BJ (cell line): Measurements from ENCODE around the gene ZNF366. TPM values are rescaled to one million over a fixed set of nuclear protein-coding genes. Genes with fewer than 3 reads are reported as not detected.

Source experiments
- CTCF ChIA-PET: fragments of 350-600 bp; formaldehyde crosslinking; extraction: SDS; loops from one replicate; lab custom pipeline; 2021; ENCODE audit warnings: antibody characterized with exemption, inconsistent platforms; lab: Yijun Ruan, JAX
- POLR2A ChIA-PET: fragments of 300-600 bp; sonication (Branson Sonifier 250); formaldehyde crosslinking; extraction: SDS; loops from one replicate; lab custom pipeline; 2021; ENCODE audit warnings: antibody characterized with exemption; lab: Charles Lee
- DNase-seq: peaks from one replicate; pipeline ENCODE4 v3.0.0-alpha.2; 2011; ENCODE audit warnings: low read depth
- H3K27me3 ChIP-seq: 2 replicates; pipeline ENCODE4 v1.6.0; 2011; ENCODE audit warnings: low read length; ENCODE audit not compliant: control insufficient read depth, insufficient read depth
- H3K36me3 ChIP-seq: 2 replicates; pipeline ENCODE4 v1.5.1; 2011; ENCODE audit warnings: low read length; ENCODE audit not compliant: control insufficient read depth, insufficient read depth
- H3K4me3 ChIP-seq: 2 replicates; pipeline ENCODE4 v1.5.1; 2011; ENCODE audit warnings: low read depth, mild to moderate bottlenecking, control low read depth, low read length
- polyA plus RNA-seq: library from polyadenylated mRNA; depleted of rRNA; stranded (reverse); fragments of >200 nt; gene quantifications from 2 replicates; pipeline ENCODE4 v1.2.3, GENCODE V29; 2011
- TF ChIP-seq, protein P1 (sequence below): IDR thresholded peaks from 2 replicates; pipeline ENCODE4 v1.5.1; 2011; ENCODE audit warnings: low read depth, mild to moderate bottlenecking, control low read depth, inconsistent platforms, low read length, moderate library complexity; ENCODE audit not compliant: insufficient read depth

The ZNF366 gene
- polyA plus RNA-seq, 1 experiment = not detected

DNA sequence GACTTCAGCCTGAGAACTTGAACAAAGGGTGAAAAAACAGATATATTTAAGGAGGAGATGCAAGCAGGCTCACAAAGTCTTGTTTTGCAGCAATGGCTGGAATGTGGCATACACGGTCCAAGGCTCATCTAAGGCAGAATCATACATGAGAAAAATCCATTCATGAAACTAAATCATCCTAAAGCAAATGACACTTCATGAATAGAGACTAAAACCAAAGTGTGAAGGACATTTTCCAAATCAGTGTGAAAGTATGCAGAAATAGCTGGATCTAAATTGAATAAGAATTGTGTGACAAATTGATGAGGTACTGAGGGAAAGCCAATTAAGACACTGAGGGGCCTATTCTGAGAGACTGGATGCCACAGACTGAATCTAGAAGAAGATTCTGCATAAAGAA, 27.3 kb downstream of the ZNF366 start:
- TF ChIP-seq, protein P1, sequence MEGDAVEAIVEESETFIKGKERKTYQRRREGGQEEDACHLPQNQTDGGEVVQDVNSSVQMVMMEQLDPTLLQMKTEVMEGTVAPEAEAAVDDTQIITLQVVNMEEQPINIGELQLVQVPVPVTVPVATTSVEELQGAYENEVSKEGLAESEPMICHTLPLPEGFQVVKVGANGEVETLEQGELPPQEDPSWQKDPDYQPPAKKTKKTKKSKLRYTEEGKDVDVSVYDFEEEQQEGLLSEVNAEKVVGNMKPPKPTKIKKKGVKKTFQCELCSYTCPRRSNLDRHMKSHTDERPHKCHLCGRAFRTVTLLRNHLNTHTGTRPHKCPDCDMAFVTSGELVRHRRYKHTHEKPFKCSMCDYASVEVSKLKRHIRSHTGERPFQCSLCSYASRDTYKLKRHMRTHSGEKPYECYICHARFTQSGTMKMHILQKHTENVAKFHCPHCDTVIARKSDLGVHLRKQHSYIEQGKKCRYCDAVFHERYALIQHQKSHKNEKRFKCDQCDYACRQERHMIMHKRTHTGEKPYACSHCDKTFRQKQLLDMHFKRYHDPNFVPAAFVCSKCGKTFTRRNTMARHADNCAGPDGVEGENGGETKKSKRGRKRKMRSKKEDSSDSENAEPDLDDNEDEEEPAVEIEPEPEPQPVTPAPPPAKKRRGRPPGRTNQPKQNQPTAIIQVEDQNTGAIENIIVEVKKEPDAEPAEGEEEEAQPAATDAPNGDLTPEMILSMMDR = no peak
- DNase-seq = no peak
- Histone ChIP-seq H3K4me3 (no peak overlapping the region), H3K27me3 (no peaks in the 10 kb centered on the region), H3K36me3 (no peaks in the 10 kb centered on the region)
- POLR2A ChIA-PET = no interaction called here
- CTCF ChIA-PET = no interaction called here

DNA sequence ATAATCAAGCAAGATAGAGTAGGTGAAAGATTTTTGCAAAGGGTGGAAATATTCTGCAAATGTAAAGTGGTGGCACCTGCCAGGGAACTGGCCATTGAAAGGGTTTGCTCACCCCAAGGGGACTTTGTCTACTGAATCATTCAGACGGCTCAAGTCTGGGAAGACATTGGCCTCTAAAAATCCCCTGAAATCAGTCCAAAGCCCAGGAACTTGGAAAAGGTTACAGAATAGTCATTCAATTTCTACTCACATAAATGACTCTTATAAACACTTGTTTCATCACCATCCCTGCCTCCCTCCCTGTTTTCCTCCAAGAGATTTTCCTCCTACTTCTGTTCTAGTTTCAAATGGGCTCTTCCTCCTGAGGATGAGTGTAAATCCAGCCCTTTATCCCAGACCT, 28.5 kb downstream of the ZNF366 start:
- DNase-seq = no peak
- ChIA-PET CTCF (interaction anchor here (1.4 to 2.3 kb wide), 2 partner anchors 16 to 30 kb away, joined by 4 to 6 read pairs; no protein-coding TSS in a partner anchor), POLR2A (no interaction called here)
- TF ChIP-seq, protein P1 = no peak
- Histone ChIP-seq H3K4me3 (no peak overlapping the region), H3K36me3 (no peaks in the 10 kb centered on the region), H3K27me3 (no peaks in the 10 kb centered on the region)

DNA sequence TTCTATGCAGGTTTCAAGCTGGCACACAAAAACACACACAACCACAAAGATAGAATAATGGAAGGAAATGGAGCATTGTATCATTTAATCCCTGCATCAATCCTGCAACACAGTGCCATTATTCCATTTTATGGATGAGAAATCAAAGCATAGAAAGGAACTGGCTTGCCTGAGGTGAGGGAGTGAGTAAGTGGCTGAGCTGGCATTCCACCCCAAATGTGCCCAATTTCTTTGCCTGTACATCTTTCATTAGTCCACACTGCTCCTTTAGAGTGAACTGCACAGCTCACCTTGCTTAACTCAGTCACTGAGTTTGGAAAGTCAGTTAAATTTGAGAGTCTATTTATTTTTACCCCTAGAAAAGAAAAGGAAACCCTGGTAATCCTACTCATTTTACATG, 28.9 kb downstream of the ZNF366 start:
- DNase-seq = no peak
- ChIA-PET CTCF (interaction anchor here (1.4 to 2.3 kb wide), 2 partner anchors 16 to 29 kb away, joined by 4 to 6 read pairs; no protein-coding TSS in a partner anchor), POLR2A (no interaction called here)
- Histone ChIP-seq H3K36me3 (no peaks in the 10 kb centered on the region), H3K27me3 (no peaks in the 10 kb centered on the region), H3K4me3 (no peak overlapping the region)
- TF ChIP-seq, protein P1 = no peak

DNA sequence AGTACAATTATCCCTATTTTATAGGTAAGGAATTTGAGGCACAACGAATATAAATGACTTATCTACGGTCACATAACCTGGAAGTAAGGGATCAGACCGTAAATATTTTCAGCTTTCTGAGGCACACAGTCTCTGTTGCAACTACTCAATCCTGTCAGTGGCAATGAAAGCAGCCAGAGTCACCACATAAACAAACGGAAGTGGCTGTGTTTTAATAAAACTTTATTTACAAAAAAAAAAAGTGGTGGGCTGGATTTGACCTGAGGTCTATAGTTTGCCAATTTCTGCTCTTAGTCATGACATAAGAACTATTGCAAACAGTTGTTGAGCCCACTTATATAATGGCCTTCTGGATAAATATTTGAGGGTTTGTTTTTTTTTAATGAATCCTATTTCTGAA, 29.6 kb downstream of the ZNF366 start:
- no peaks in the 10 kb centered on the region for H3K27me3 ChIP-seq
- ChIA-PET POLR2A (interaction anchor here (0.7 to 1.2 kb wide), 2 partner anchors 9 to 353 kb away, joined by 3 to 5 read pairs; no protein-coding TSS in a partner anchor), CTCF (interaction anchor here (1.4 to 2.3 kb wide), 2 partner anchors 17 to 29 kb away, joined by 4 to 6 read pairs; no protein-coding TSS in a partner anchor)
- TF ChIP-seq, protein P1 = no peak
- H3K36me3 ChIP-seq = no peaks in the 10 kb centered on the region
- no peak for DNase-seq
- no peak overlapping the region for H3K4me3 ChIP-seq

DNA sequence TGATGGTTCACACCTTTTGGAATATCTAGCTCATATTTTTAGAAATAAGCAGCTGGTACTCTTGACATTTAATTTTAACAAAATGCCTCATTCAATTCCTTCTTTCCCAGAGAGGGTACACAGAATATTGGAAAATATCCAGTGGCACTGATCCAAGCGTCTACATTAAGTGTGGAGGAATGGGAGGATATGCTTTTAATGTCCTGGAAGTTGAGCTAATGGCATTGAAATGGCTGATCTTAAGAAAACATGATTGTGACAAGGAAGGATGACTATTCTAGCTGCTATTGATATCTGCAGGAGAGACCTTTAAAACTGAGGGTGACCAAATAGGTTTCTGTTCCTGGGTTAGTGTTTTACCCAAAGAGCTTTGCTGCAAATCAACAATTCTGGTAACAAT, 30.0 kb downstream of the ZNF366 start:
- TF ChIP-seq, protein P1 = no peak
- no peak for DNase-seq
- ChIA-PET CTCF (no interaction called here), POLR2A (interaction anchor here (0.7 to 1.2 kb wide), 2 partner anchors 9 to 353 kb away, joined by 3 to 5 read pairs; no protein-coding TSS in a partner anchor)
- Histone ChIP-seq H3K4me3 (no peak overlapping the region), H3K36me3 (no peaks in the 10 kb centered on the region), H3K27me3 (no peaks in the 10 kb centered on the region)
